Heart left ventricle (tissue), 16 donors: ENCODE data around the gene PHF1. TPM values are rescaled to one million over a fixed set of nuclear protein-coding genes. Genes with fewer than 3 reads are reported as not detected.

Experiments used
- ATAC-seq, 4 donors: fragments of 200-7000 bp; cut with Tn5 transposase; one replicate each; pipeline ENCODE4 v1.9.1; 2020 to 2022; ENCODE audit warnings: moderate library complexity in 4 of 4, mild to moderate bottlenecking in 3 of 4, moderate number of reproducible peaks in 1 of 4
- DNase-seq, 5 donors: peaks; one replicate each; pipeline ENCODE4 v3.0.0-alpha.2; 2020
- H3K27ac ChIP-seq, 12 donors: fragments of 200-600 bp; sonication (generic) in 4 of 12; one replicate each; pipeline versions ENCODE4 v1.5.0 to v1.8.0; 2016 to 2022; ENCODE audit warnings: mild to moderate bottlenecking in 2 of 12
- H3K27me3 ChIP-seq, 9 donors: fragments of 200-600 bp; sonication (generic) in 2 of 9; one replicate each; pipeline versions ENCODE4 v1.5.1 to v1.8.0; 2016 to 2022; ENCODE audit warnings: mild to moderate bottlenecking in 3 of 9
- H3K36me3 ChIP-seq, 9 donors: fragments of 200-600 bp; sonication (generic) in 2 of 9; one replicate each; pipeline versions ENCODE4 v1.5.0 to v1.8.0; 2018 to 2022; ENCODE audit warnings: mild to moderate bottlenecking in 2 of 9
- H3K4me1 ChIP-seq, 12 donors: fragments of 200-600 bp; sonication (generic) in 4 of 12; one replicate each; pipeline versions ENCODE4 v1.5.0 to v1.8.0; 2016 to 2022; ENCODE audit warnings: mild to moderate bottlenecking in 3 of 12
- H3K4me3 ChIP-seq, 12 donors: fragments of 200-600 bp; sonication (generic) in 4 of 12; one replicate each; pipeline versions ENCODE4 v1.5.0 to v1.8.0; 2017 to 2022; ENCODE audit warnings: mild to moderate bottlenecking in 9 of 12, moderate library complexity in 4 of 12
- H3K9me3 ChIP-seq, 12 donors: fragments of 200-600 bp; sonication (generic) in 4 of 12; one replicate each; pipeline versions ENCODE4 v1.5.0 to v1.8.0; 2016 to 2022; ENCODE audit warnings: mild to moderate bottlenecking in 1 of 12
- CTCF ChIP-seq, 12 donors: fragments of 200-600 bp; sonication (generic) in 4 of 12; IDR thresholded peaks; one replicate each; pipeline versions ENCODE4 v1.5.0 to v1.8.0; 2018 to 2022; ENCODE audit warnings: antibody characterized with exemption in 12 of 12, mild to moderate bottlenecking in 5 of 12
- POLR2A ChIP-seq, 2 donors: fragments of 450-650 bp; IDR thresholded peaks; one replicate each; pipeline ENCODE4 v1.6.1; 2017; ENCODE audit warnings: antibody characterized with exemption in 2 of 2, mild to moderate bottlenecking in 2 of 2, moderate library complexity in 2 of 2
- WGBS, 4 donors: extraction: QIAGEN DNeasy Blood & Tissue Kit in 2 of 4; methylation state at CpG; one replicate each; pipeline versions ENCODE4 v1.1.5 to v1.1.7; 2013 to 2018; 5-methylcytosine and 5-hydroxymethylcytosine counted together
- intact Hi-C, 10 donors: fragments of 100-400 bp; cut with DNase I; formaldehyde crosslinking; loops; one replicate each; pipeline versions ENCODE4 v1.11.1 to v1.14.2; 2022
- microRNA-seq, 4 donors: library from miRNA; unstranded; fragments of <30 nt; microRNA quantifications; one replicate each; pipeline versions ENCODE4 to v1.2.0, GENCODE V29; 2017 to 2020
- polyA plus RNA-seq, 2 donors: library from polyadenylated mRNA; stranded (reverse); fragments of 200-250 nt; gene quantifications; one replicate each; pipeline ENCODE4 v1.2.3, GENCODE V29; 2013
- total RNA-seq, 9 donors: library from RNA; depleted of rRNA in 2 of 9; stranded (reverse); fragments of >200 nt in 2 of 9; fragmentation: NEBNext Ultra II Directional in 3 of 9; extraction: Animal tissue kit (Norgen Biotek cat#: 25700) in 3 of 9; gene quantifications; one replicate each; pipeline versions ENCODE4 v1.1.0 to v1.2.4, GENCODE V29; 2016 to 2023
- donor health status: ischemic (EF 13 %, LVEDD 7.1; RV severe dilation, severe dysfunction).
- donor health status: healthy with polysubstance abuse.
- donor health status: DM: no; HTN: yes; CAD: no.
- donor health status: DM: no; HTN: no; CAD: no.
- donor health status: ischemic (EF 25% LVEDD 6.9; RV normal size, moderate dysfunction).
- donor health status: ischemic (EF 25% LVEDD 5.7; RV mildly dilated, moderate dysfunction).
- donor health status: healthy.
- donor health status: DM: yes; HTN: yes; CAD: no.
- donor health status: ischemic (EF 35%, LVEDD 5.7; RV mildly dilated, moderate dysfunction).
- donor health status: nonischemic (EF 11% LVEDD 7.7; RV severe dilation, severe dysfunction).
- donor health status: DM: yes; HTN: yes; CAD: no.
- donor health status: PGD.
- donor health status: ischemic (EF 29% LVEDD 5.4; RV normal size, mild dysfunction).
- donor health status: nonischemic (EF 23%, LVEDD 6.1; RV moderate dilation, normal function).

The PHF1 gene
- total and polyA plus RNA-seq, 11 donors, result 43.0 to 82.1 (median 50.0) TPM

DNA sequence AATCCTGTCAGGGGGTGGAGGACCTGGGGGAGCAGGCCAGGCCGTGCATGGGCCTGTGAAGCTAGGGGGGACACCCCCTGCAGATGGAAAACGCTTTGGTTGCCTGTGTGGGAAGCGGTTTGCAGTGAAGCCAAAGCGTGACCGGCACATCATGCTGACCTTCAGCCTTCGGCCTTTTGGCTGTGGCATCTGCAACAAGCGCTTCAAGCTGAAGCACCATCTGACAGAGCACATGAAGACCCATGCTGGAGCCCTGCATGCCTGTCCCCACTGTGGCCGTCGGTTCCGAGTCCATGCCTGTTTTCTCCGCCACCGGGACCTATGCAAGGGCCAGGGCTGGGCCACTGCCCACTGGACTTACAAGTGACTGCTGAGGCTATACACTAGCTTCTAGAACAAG, 45.3 kb downstream of the PHF1 start:
- no peaks in the 10 kb centered on the region for H3K27me3 ChIP-seq
- H3K9me3 ChIP-seq, result no peaks in the 10 kb centered on the region
- TF ChIP-seq POLR2A (IDR thresholded peaks at IDR 0.05) (no peak), CTCF (IDR thresholded peaks at IDR 0.05) (no peak)
- no peak overlapping the region for H3K4me3 ChIP-seq
- intact Hi-C loops, result no loop called here
- WGBS, 4 donors, result 93 to 97% (median 96%) methylated on average over 11 to 12 of the region's 12 CpGs
- H3K27ac ChIP-seq, result no peak overlapping the region
- DNase-seq, result no peak
- H3K4me1 ChIP-seq, result peaks cover 0 to 23% (median 17%) of the 10 kb centered on the region in 12 donors
- H3K36me3 ChIP-seq, result peaks cover 0 to 22% (median 7%) of the 10 kb centered on the region in 9 donors
- no peak for ATAC-seq

GRCh38 chr6:33458676-33459075, 47.9 kb downstream of the PHF1 start:
- Histone ChIP-seq H3K4me3 (no peak overlapping the region), H3K27ac (no peak overlapping the region), H3K9me3 (no peaks in the 10 kb centered on the region), H3K36me3 (peaks cover 0 to 22% (median 7%) of the 10 kb centered on the region in 9 donors), H3K27me3 (no peaks in the 10 kb centered on the region), H3K4me1 (peaks cover 0 to 11% (median 8%) of the 10 kb centered on the region in 12 donors)
- intact Hi-C loops, result no loop called here
- DNase-seq (no peak), ATAC-seq (no peak)
- TF ChIP-seq CTCF (IDR thresholded peaks at IDR 0.05) (no peak), POLR2A (IDR thresholded peaks at IDR 0.05) (no peak)
- 58 to 70% (median 65%) methylated on average over 3 of the region's 3 CpGs for whole genome bisulfite sequencing, 4 donors

GRCh38 chr6:33459226-33459625, 48.4 kb downstream of the PHF1 start:
- 92 to 98% (median 96%) methylated on average over 2 of the region's 2 CpGs for WGBS, 4 donors
- no peaks in the 10 kb centered on the region for H3K9me3 ChIP-seq
- H3K27me3 ChIP-seq, result no peaks in the 10 kb centered on the region
- peaks cover 0 to 22% (median 7%) of the 10 kb centered on the region in 9 donors for H3K36me3 ChIP-seq
- no peak for TF ChIP-seq CTCF (IDR thresholded peaks at IDR 0.05)
- H3K4me3 ChIP-seq, result no peak overlapping the region
- no peak for DNase-seq
- H3K27ac ChIP-seq, result no peak overlapping the region
- H3K4me1 ChIP-seq, result peaks cover 0 to 9% (median 6%) of the 10 kb centered on the region in 12 donors
- no peak for ATAC-seq
- intact Hi-C loops, result no loop called here

Small RNA genes lying within 50 kb of the gene (microRNA-seq; reads per million reads assigned to microRNA genes)
- 0 to 0.21 (median 0.03) reads per million in 4 donors for gene MIR5004

Other genes starting within 250 kb of the PHF1 start
- gene COL11A2, start 218.5 kb upstream of the PHF1 start, total RNA-seq, result 1 to 10 TPM in 4 of 9 donors, under 1 TPM in 5; 0.42 to 2.3 (median 0.93) TPM
- gene COL11A2, start 218.5 kb upstream of the PHF1 start, polyA plus RNA-seq, result 1 to 10 TPM in 1 of 2 donors, under 1 TPM in 1; 0.39 to 4.9 TPM
- gene RXRB, start 210.3 kb upstream of the PHF1 start, total RNA-seq, result 10 to 100 TPM; 20.7 to 39.6 (median 33.4) TPM
- gene RXRB, start 210.3 kb upstream of the PHF1 start, polyA plus RNA-seq, result 10 to 100 TPM; 24.6 to 29.8 TPM
- gene SLC39A7, start 210.1 kb upstream of the PHF1 start, total RNA-seq, result 10 to 100 TPM; 42.4 to 70.4 (median 55.3) TPM
- 100 to 1,000 TPM in 1 of 2 donors, 10 to 100 TPM in 1; 39.9 to 197 TPM for gene SLC39A7, start 210.1 kb upstream of the PHF1 start, polyA plus RNA-seq
- 10 to 100 TPM; 15.8 to 31.7 (median 18.8) TPM for gene HSD17B8, start 206.4 kb upstream of the PHF1 start, total RNA-seq
- gene HSD17B8, start 206.4 kb upstream of the PHF1 start, polyA plus RNA-seq, result 10 to 100 TPM; 16.7 to 17.9 TPM
- 10 to 100 TPM in 8 of 9 donors, 1 to 10 TPM in 1; 8.4 to 32.2 (median 27.3) TPM for gene RING1, start 202.5 kb upstream of the PHF1 start, total RNA-seq
- 10 to 100 TPM; 26.2 to 36.9 TPM for gene RING1, start 202.5 kb upstream of the PHF1 start, polyA plus RNA-seq
- 10 to 100 TPM; 26.4 to 47.0 (median 34.2) TPM for gene VPS52, start 139.1 kb upstream of the PHF1 start, total RNA-seq
- gene VPS52, start 139.1 kb upstream of the PHF1 start, polyA plus RNA-seq, result 10 to 100 TPM; 25.1 to 33.0 TPM
- 1,000 to 10,000 TPM in 4 of 9 donors, 100 to 1,000 TPM in 5; 685 to 1,292 (median 971) TPM for gene RPS18, start 138.9 kb upstream of the PHF1 start, total RNA-seq
- 1,000 to 10,000 TPM; 2,229 to 3,458 TPM for gene RPS18, start 138.9 kb upstream of the PHF1 start, polyA plus RNA-seq
- gene B3GALT4, start 133.9 kb upstream of the PHF1 start, total RNA-seq, result 10 to 100 TPM in 2 of 9 donors, 1 to 10 TPM in 7; 7.3 to 13.8 (median 9.1) TPM
- 1 to 10 TPM; 7.4 to 8.7 TPM for gene B3GALT4, start 133.9 kb upstream of the PHF1 start, polyA plus RNA-seq
- 10 to 100 TPM; 12.2 to 39.5 (median 21.4) TPM for gene WDR46, start 121.8 kb upstream of the PHF1 start, total RNA-seq
- 10 to 100 TPM; 20.8 to 41.0 TPM for gene WDR46, start 121.8 kb upstream of the PHF1 start, polyA plus RNA-seq
- 10 to 100 TPM; 29.2 to 62.2 (median 43.2) TPM for gene PFDN6, start 121.4 kb upstream of the PHF1 start, total RNA-seq
- gene PFDN6, start 121.4 kb upstream of the PHF1 start, polyA plus RNA-seq, result 100 to 1,000 TPM; 243 to 287 TPM
- 10 to 100 TPM; 39.3 to 61.1 (median 48.4) TPM for gene RGL2, start 112.1 kb upstream of the PHF1 start, total RNA-seq
- 10 to 100 TPM; 34.9 to 67.8 TPM for gene RGL2, start 112.1 kb upstream of the PHF1 start, polyA plus RNA-seq
- 100 to 1,000 TPM in 5 of 9 donors, 10 to 100 TPM in 4; 51.6 to 248 (median 107) TPM for gene TAPBP, start 96.9 kb upstream of the PHF1 start, total RNA-seq
- gene TAPBP, start 96.9 kb upstream of the PHF1 start, polyA plus RNA-seq, result 10 to 100 TPM; 28.3 to 36.9 TPM
- gene ZBTB22, start 93.3 kb upstream of the PHF1 start, total RNA-seq, result 10 to 100 TPM; 10.9 to 22.1 (median 14.0) TPM
- 10 to 100 TPM in 1 of 2 donors, 1 to 10 TPM in 1; 7.5 to 15.5 TPM for gene ZBTB22, start 93.3 kb upstream of the PHF1 start, polyA plus RNA-seq
- 10 to 100 TPM; 15.6 to 46.4 (median 18.7) TPM for gene DAXX, start 88.1 kb upstream of the PHF1 start, total RNA-seq
- gene DAXX, start 88.1 kb upstream of the PHF1 start, polyA plus RNA-seq, result 10 to 100 TPM; 13.8 to 30.8 TPM
- gene KIFC1, start 19.2 kb upstream of the PHF1 start, total RNA-seq, result 1 to 10 TPM in 3 of 9 donors, under 1 TPM in 3, not detected in 3; 0.39 to 7.0 (median 1.0) TPM
- gene KIFC1, start 19.2 kb upstream of the PHF1 start, polyA plus RNA-seq, result under 1 TPM; 0.04 to 0.30 TPM
- gene CUTA, start 7.1 kb downstream of the PHF1 start, total RNA-seq, result 100 to 1,000 TPM in 8 of 9 donors, 10 to 100 TPM in 1; 99.3 to 142 (median 120) TPM
- gene CUTA, start 7.1 kb downstream of the PHF1 start, polyA plus RNA-seq, result 100 to 1,000 TPM; 139 to 142 TPM
- 1 to 10 TPM; 2.4 to 9.9 (median 4.4) TPM for gene SYNGAP1, start 9.1 kb downstream of the PHF1 start, total RNA-seq
- 1 to 10 TPM; 5.0 to 5.8 TPM for gene SYNGAP1, start 9.1 kb downstream of the PHF1 start, polyA plus RNA-seq
- 1 to 10 TPM; 2.5 to 6.4 (median 4.7) TPM for gene ZBTB9, start 43.6 kb downstream of the PHF1 start, total RNA-seq
- 1 to 10 TPM; 2.2 to 5.6 TPM for gene ZBTB9, start 43.6 kb downstream of the PHF1 start, polyA plus RNA-seq
- gene BAK1, start 169.3 kb downstream of the PHF1 start, total RNA-seq, result 10 to 100 TPM; 13.9 to 33.4 (median 18.9) TPM
- 10 to 100 TPM; 18.1 to 55.3 TPM for gene BAK1, start 169.3 kb downstream of the PHF1 start, polyA plus RNA-seq
- 10 to 100 TPM in 2 of 9 donors, 1 to 10 TPM in 7; 4.8 to 33.5 (median 7.8) TPM for gene ITPR3, start 210.3 kb downstream of the PHF1 start, total RNA-seq
- 1 to 10 TPM; 6.1 to 8.9 TPM for gene ITPR3, start 210.3 kb downstream of the PHF1 start, polyA plus RNA-seq